Measurements from ENCODE around the gene CCNY. TPM values are rescaled to one million over a fixed set of nuclear protein-coding genes. Genes with fewer than 3 reads are reported as not detected.

Gene CCNY
- total RNA-seq, 6 experiments from 2014 or later = 22.4 to 49.2 (median 41.4) TPM

GRCh38 chr10:35362701-35363350 lies 26.5 kb downstream of the CCNY start:
- ATAC-seq (peak in 1 of 4 donors; percentile 18), DNase-seq (no peak)
- Histone ChIP-seq H3K27me3 (no peaks in the 10 kb centered on the region), H3K4me3 (no peak overlapping the region), H3K27ac (no peak overlapping the region), H3K36me3 (no peaks in the 10 kb centered on the region), H3K9me3 (no peaks in the 10 kb centered on the region), H3K4me1 (peaks cover 0 to 12% (median 2%) of the 10 kb centered on the region in 4 donors)
- intact Hi-C loops (cut with DNase I) = no loop called here
- WGBS (ENCODE audit: insufficient coverage, low coverage, low lambda C conversion rate, missing lambda C conversion rate) = 94% methylated on average over 11 of the region's 41 CpGs
- TF ChIP-seq CTCF (IDR thresholded peaks at IDR 0.05) (no peak), POLR2A (IDR thresholded peaks at IDR 0.05) (no peak)

GRCh38 chr10:35363587-35363986 lies 27.3 kb downstream of the CCNY start:
- intact Hi-C loops (cut with DNase I) = no loop called here
- TF ChIP-seq CTCF (IDR thresholded peaks at IDR 0.05) = no peak
- no peak for TF ChIP-seq POLR2A (IDR thresholded peaks at IDR 0.05)
- Histone ChIP-seq H3K36me3 (no peaks in the 10 kb centered on the region), H3K27me3 (no peaks in the 10 kb centered on the region), H3K9me3 (no peaks in the 10 kb centered on the region), H3K4me1 (peaks cover 0 to 13% (median 2%) of the 10 kb centered on the region in 4 donors), H3K27ac (no peak overlapping the region), H3K4me3 (no peak overlapping the region)
- WGBS (ENCODE audit: insufficient coverage, low coverage, low lambda C conversion rate, missing lambda C conversion rate) = 89% methylated on average over 2 of the region's 5 CpGs
- ATAC-seq = no peak
- DNase-seq = no peak

GRCh38 chr10:35364808-35365207 lies 28.5 kb downstream of the CCNY start:
- Histone ChIP-seq H3K4me3 (no peak overlapping the region), H3K4me1 (peaks cover 0 to 23% (median 7%) of the 10 kb centered on the region in 4 donors), H3K36me3 (no peaks in the 10 kb centered on the region), H3K9me3 (no peaks in the 10 kb centered on the region), H3K27ac (no peak overlapping the region), H3K27me3 (no peaks in the 10 kb centered on the region)
- DNase-seq = no peak
- peak in 3 of 4 donors; percentile 40 to 67 (median 48) for ATAC-seq
- WGBS (ENCODE audit: insufficient coverage, low coverage, low lambda C conversion rate, missing lambda C conversion rate) = 21% methylated on average over 2 of the region's 2 CpGs
- TF ChIP-seq POLR2A (IDR thresholded peaks at IDR 0.05) (no peak), CTCF (IDR thresholded peaks at IDR 0.05) (no peak)
- intact Hi-C loops (cut with DNase I) = no loop called here

GRCh38 chr10:35365994-35366393 lies 29.7 kb downstream of the CCNY start:
- intact Hi-C loops (cut with DNase I) = no loop called here
- no peak for TF ChIP-seq POLR2A (IDR thresholded peaks at IDR 0.05)
- TF ChIP-seq CTCF (IDR thresholded peaks at IDR 0.05) = no peak
- no peak for DNase-seq
- H3K36me3 ChIP-seq = no peaks in the 10 kb centered on the region
- no peak overlapping the region for H3K27ac ChIP-seq
- 100% methylated on average over 1 of the region's 1 CpG for WGBS (ENCODE audit: insufficient coverage, low coverage, low lambda C conversion rate, missing lambda C conversion rate)
- ATAC-seq = no peak
- H3K4me1 ChIP-seq = peaks cover 0 to 23% (median 7%) of the 10 kb centered on the region in 4 donors
- no peak overlapping the region for H3K4me3 ChIP-seq
- H3K27me3 ChIP-seq = no peaks in the 10 kb centered on the region
- H3K9me3 ChIP-seq = no peaks in the 10 kb centered on the region
